ENCODE data around the gene FANCF. TPM values are rescaled to one million over a fixed set of nuclear protein-coding genes. Genes with fewer than 3 reads are reported as not detected.
A peak's percentile ranks its signal among the peaks of the same experiment; 100 is the strongest.

The FANCF gene
- 21.9 and 24.3 TPM in 2 replicates for total RNA-seq (ENCODE audit: low replicate concordance)

- Histone ChIP-seq H3K27ac (peak within 1 kb of the TSS; percentile 75), H3K36me3 (no peaks in the 10 kb centered on the region), H3K4me3 (peak within 1 kb of the TSS; percentile 80), H4K20me1 (ENCODE audit: low read depth) (peaks cover 11% of the 10 kb centered on the region), H3K9me3 (ENCODE audit: low read depth) (no peaks in the 10 kb centered on the region), H3K4me1 (peaks cover 11% of the 10 kb centered on the region), H3K9ac (peak within 1 kb of the TSS; percentile 54), H3K4me2 (peak within 1 kb of the TSS; percentile 85), H3K79me2 (ENCODE audit: low read depth) (peaks cover 23% of the 10 kb centered on the region), H2AFZ (replicated peaks) (peak within 1 kb of the TSS; percentile 90), H3K27me3 (no peaks in the 10 kb centered on the region), H3F3A (ENCODE audit: low read depth) (peaks cover 16% of the 10 kb centered on the region)
- Mint-ChIP-seq H3K4me1 (peaks cover 15% of the 10 kb centered on the region), H3K4me3 (peak within 1 kb of the TSS; percentile 97), H3K27ac (peak within 1 kb of the TSS; percentile 92), H3K9me3 (no peaks in the 10 kb centered on the region), H3K27me3 (ENCODE audit: insufficient read depth, low read depth) (no peaks in the 10 kb centered on the region), H3K36me3 (peaks cover 10% of the 10 kb centered on the region)
- TF ChIP-seq CTCF (IDR thresholded peaks at IDR 0.05): no peak
- no peak for TF ChIP-seq EZH2 (IDR thresholded peaks at IDR 0.05)
- no peak for TF ChIP-seq EZH2phosphoT487 (IDR thresholded peaks at IDR 0.05)
- DNase-seq (ENCODE audit: low spot score): peak; percentile 95
These were observed at the start of gene FANCF for GRCh38 chr11:22625448-22626287. FANCF (minus strand) TSS chr11:22625823; CDS start chr11:22625810, 13 bp downstream.

GRCh38 chr11:22674470-22675439 lies 49.1 kb upstream of the FANCF start:
- no peak for TF ChIP-seq EZH2phosphoT487 (IDR thresholded peaks at IDR 0.05)
- TF ChIP-seq EZH2 (IDR thresholded peaks at IDR 0.05): no peak
- no peak for TF ChIP-seq CTCF (IDR thresholded peaks at IDR 0.05)
- no peaks in the 10 kb centered on the region for H4K20me1 ChIP-seq (ENCODE audit: low read depth)
- Mint-ChIP-seq H3K27me3 (ENCODE audit: insufficient read depth, low read depth) (no peaks in the 10 kb centered on the region), H3K36me3 (no peaks in the 10 kb centered on the region), H3K9me3 (no peaks in the 10 kb centered on the region), H3K4me3 (no peak overlapping the region), H3K27ac (no peak overlapping the region), H3K4me1 (no peaks in the 10 kb centered on the region)
- no peak overlapping the region for H3K27ac ChIP-seq
- H3K9ac ChIP-seq: no peak overlapping the region
- no peaks in the 10 kb centered on the region for H3K79me2 ChIP-seq (ENCODE audit: low read depth)
- no peak overlapping the region for H2AFZ ChIP-seq (replicated peaks)
- H3K27me3 ChIP-seq: peaks cover 15% of the 10 kb centered on the region
- H3K4me1 ChIP-seq: no peaks in the 10 kb centered on the region
- no peaks in the 10 kb centered on the region for H3F3A ChIP-seq (ENCODE audit: low read depth)
- H3K4me3 ChIP-seq: no peak overlapping the region
- DNase-seq (ENCODE audit: low spot score): no peak
- H3K36me3 ChIP-seq: no peaks in the 10 kb centered on the region
- no peaks in the 10 kb centered on the region for H3K9me3 ChIP-seq (ENCODE audit: low read depth)
- no peak overlapping the region for H3K4me2 ChIP-seq

GRCh38 chr11:22671751-22672150 lies 46.1 kb upstream of the FANCF start:
- Histone ChIP-seq H3F3A (ENCODE audit: low read depth) (peaks cover 9% of the 10 kb centered on the region), H3K27me3 (peaks cover 44% of the 10 kb centered on the region), H3K36me3 (no peaks in the 10 kb centered on the region), H3K4me3 (no peak overlapping the region), H2AFZ (replicated peaks) (no peak overlapping the region), H4K20me1 (ENCODE audit: low read depth) (no peaks in the 10 kb centered on the region), H3K4me1 (peaks cover 9% of the 10 kb centered on the region), H3K4me2 (no peak overlapping the region), H3K27ac (no peak overlapping the region), H3K9me3 (ENCODE audit: low read depth) (no peaks in the 10 kb centered on the region), H3K9ac (no peak overlapping the region), H3K79me2 (ENCODE audit: low read depth) (no peaks in the 10 kb centered on the region)
- TF ChIP-seq EZH2 (IDR thresholded peaks at IDR 0.05) (no peak), EZH2phosphoT487 (IDR thresholded peaks at IDR 0.05) (no peak), CTCF (IDR thresholded peaks at IDR 0.05) (no peak)
- Mint-ChIP-seq H3K27ac (no peak overlapping the region), H3K36me3 (no peaks in the 10 kb centered on the region), H3K9me3 (no peaks in the 10 kb centered on the region), H3K4me3 (no peak overlapping the region), H3K27me3 (ENCODE audit: insufficient read depth, low read depth) (no peaks in the 10 kb centered on the region), H3K4me1 (peaks cover 8% of the 10 kb centered on the region)
- DNase-seq (ENCODE audit: low spot score): no peak

All from neural progenitor cell (in vitro differentiated cells).